Suprapubic skin (tissue), 3 donors: ENCODE results near the gene PARVA.

ENCODE experiments used
- POLR2AphosphoS5 ChIP-seq, 3 donors: sonication (generic); formaldehyde crosslinking; IDR thresholded peaks; one replicate each; pipeline ENCODE4 v1.6.1; 2017; ENCODE audit warnings: antibody characterized with exemption in 3 of 3
- TF ChIP-seq, protein P1 (sequence below), 2 donors: fragments of 200-600 bp in 1 of 2; fragments of 450-650 bp in 1 of 2; sonication (generic) in 1 of 2; IDR thresholded peaks; one replicate each; pipeline ENCODE4 v1.5.1; 2016 to 2019; ENCODE audit warnings: antibody characterized with exemption in 2 of 2, mild to moderate bottlenecking in 1 of 2, moderate library complexity in 1 of 2

DNA sequence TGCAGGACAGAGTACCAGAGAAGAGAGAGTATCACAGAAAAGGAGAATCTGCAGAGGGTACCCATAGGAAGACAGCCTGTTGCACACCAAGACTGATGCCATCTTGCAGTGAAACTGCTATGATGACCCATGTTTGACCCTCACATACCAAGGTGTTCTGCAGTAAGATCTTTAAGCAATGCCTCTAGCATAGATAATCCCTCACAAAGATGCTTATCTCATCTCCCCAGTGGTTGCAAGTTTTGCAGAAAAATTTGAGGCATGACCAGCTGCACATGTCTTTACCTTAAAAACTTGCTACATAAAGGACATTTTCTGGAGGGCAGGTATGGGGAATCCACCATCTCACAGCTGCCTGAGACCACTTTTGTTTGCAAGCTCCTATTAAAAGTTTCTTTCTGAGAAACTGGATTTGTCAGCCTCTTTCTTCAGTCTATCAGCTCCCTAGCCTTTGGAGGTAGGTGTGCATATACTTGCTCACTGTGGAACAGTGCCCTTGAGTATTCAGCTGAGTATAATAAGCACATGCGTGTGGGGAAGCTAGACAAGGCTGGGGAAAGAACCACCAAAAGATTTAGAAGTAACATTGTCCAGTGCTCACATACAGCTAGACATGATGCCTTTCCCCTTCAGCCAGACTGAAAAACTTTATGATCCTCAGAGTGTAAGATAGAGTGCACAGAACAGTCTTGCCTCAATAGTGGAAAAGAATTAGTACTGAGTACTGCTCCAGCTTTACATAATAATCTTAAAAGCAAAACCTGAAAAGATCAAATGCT, 196.5 kb downstream of the PARVA start:
- TF ChIP-seq, protein P1, sequence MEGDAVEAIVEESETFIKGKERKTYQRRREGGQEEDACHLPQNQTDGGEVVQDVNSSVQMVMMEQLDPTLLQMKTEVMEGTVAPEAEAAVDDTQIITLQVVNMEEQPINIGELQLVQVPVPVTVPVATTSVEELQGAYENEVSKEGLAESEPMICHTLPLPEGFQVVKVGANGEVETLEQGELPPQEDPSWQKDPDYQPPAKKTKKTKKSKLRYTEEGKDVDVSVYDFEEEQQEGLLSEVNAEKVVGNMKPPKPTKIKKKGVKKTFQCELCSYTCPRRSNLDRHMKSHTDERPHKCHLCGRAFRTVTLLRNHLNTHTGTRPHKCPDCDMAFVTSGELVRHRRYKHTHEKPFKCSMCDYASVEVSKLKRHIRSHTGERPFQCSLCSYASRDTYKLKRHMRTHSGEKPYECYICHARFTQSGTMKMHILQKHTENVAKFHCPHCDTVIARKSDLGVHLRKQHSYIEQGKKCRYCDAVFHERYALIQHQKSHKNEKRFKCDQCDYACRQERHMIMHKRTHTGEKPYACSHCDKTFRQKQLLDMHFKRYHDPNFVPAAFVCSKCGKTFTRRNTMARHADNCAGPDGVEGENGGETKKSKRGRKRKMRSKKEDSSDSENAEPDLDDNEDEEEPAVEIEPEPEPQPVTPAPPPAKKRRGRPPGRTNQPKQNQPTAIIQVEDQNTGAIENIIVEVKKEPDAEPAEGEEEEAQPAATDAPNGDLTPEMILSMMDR (IDR thresholded peaks at IDR 0.05): no peak
- TF ChIP-seq POLR2AphosphoS5 (IDR thresholded peaks at IDR 0.05): no peak
